ENCODE measurements around the gene RAD23B.
"Not testable (repeated sequence)": the region's sequence is repeated elsewhere in the genome, so short reads cannot be mapped to it uniquely, and the experiment has no call there.

Gene RAD23B

DNA sequence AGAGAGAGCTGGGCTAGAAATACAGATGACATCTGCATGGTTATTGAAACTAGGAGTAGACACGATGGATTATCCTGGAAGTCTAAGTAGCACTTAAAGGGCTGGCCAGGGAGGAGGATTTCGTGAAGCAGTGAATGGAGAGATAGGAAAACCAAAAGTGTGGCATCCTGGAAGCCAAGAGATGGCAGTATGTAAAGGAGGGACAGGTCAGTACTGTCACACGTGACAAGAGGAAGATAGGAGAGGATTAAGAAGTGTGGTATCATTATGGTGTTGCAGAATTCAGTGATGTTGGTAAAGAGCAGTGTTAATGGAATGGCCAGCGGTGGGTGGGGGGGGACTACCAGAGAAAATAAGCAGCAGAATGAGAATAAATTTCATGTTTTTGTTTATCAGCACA, 11.7 kb downstream of the RAD23B start:
- DNase-seq, result no peak

- no peak for DNase-seq
These were observed 12.9 kb downstream of the RAD23B start for GRCh38 chr9:107295995-107296394.

- DNase-seq, result not testable (repeated sequence)
These were observed 13.5 kb downstream of the RAD23B start for GRCh38 chr9:107296592-107296991.

GRCh38 chr9:107299437-107299836, 16.4 kb downstream of the RAD23B start:
- peak in 1 of 3 donors; percentile 26 for DNase-seq

DNA sequence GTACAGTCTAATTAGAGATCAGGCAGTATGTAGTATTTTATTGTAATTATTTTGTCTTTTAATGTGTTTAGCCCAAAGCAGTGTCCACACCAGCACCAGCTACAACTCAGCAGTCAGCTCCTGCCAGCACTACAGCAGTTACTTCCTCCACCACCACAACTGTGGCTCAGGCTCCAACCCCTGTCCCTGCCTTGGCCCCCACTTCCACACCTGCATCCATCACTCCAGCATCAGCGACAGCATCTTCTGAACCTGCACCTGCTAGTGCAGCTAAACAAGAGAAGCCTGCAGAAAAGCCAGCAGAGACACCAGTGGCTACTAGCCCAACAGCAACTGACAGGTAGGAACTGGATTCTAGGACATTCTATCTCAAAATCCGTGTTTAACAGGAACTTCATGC, 23.2 kb downstream of the RAD23B start:
- no peak for DNase-seq

GRCh38 chr9:107307331-107307730, 24.3 kb downstream of the RAD23B start:
- DNase-seq, result no peak

DNA sequence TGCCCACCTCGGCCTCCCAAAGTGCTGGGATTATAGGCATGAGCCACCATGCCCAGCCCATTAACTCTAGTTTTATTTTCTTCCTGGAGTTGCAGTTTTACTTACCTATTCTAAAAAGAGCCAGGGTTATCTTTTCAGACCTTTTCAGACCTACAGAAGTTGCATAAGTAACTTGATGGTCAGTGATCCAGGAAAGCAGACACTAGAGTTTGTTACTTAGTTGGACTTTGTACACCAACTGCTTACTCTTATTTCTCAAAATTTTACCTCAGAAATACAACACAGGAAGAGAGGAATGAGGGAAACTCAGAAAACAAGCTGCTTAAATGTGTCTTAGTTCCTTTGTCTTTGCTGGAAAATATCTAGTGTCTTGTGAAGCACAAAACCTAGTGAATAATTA, 25.4 kb downstream of the RAD23B start:
- DNase-seq, result no peak

- DNase-seq, result no peak
These were observed 26.2 kb downstream of the RAD23B start for GRCh38 chr9:107309271-107309670.

- DNase-seq, result no peak
These were observed 29.4 kb downstream of the RAD23B start for GRCh38 chr9:107312376-107313050.

GRCh38 chr9:107313555-107314096, 30.5 kb downstream of the RAD23B start:
- DNase-seq, result no peak

- DNase-seq, result no peak
These were observed 31.7 kb downstream of the RAD23B start for GRCh38 chr9:107314763-107315162.

DNA sequence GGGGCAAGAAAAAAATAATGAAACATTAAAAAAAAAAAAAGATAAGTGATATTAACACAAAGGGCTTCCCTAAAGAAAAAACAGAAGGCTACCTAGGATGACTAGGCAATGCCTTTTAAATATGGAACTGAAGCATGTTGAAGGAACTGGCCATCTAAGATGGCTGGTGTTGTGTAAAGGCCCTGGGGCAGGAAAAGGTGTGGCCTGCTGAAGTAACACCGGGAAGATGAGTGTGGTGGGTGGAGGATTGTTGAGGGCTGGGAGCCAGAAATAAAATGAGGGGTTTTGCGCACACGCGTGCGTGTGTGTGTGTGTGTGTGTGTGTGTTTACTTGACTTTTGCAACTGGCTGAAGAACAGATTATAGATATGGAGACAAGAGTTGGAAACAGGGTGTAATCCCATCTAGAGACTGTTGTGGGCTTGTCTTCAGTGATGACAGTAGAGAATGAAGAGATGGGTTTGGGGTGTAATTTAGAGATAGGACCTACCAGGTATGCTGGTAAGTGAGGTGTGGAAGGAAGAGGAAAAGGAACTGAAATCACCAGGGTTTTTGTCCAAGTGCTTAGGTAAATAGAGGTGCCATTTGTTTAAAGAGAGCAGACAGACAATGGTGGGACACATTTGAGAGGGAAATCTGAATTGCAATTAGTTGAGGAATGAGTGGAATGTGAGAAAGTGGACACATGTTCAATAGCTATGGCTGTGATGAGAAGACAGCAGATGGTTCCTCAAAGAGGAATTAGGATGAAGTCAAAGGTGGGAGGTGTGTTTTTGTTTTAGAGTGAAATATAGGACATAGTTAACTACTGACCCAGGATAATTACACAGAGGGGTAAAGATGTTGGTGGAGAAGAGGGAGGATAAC, 33.9 kb downstream of the RAD23B start:
- no peak for DNase-seq

GRCh38 chr9:107322643-107323042, 39.6 kb downstream of the RAD23B start:
- no peak for DNase-seq

- peak; percentile 74 to 92 (median 88) for DNase-seq
These were observed 40.9 kb downstream of the RAD23B start for GRCh38 chr9:107323836-107324585.

GRCh38 chr9:107325842-107326241, 42.8 kb downstream of the RAD23B start:
- DNase-seq, result no peak

DNA sequence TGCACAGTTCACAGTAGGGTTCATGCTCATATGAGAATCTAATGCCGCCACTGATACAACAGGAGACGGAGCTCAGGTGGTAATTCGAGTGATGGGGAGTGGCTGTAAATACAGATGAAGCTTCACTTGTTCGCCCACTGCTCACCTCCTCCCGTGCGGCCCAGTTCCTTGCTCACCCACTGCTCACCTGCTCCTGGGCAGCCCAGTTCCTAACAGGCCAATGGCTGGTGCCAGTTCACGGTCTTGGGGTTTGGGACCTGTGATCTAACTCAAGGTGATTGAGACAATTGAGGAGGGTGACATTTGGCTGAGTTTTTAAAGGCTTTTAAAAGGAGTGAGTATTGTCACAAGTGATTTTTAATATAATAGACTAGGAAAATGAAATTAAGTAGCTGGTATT, 45.4 kb downstream of the RAD23B start:
- DNase-seq, result no peak

DNA sequence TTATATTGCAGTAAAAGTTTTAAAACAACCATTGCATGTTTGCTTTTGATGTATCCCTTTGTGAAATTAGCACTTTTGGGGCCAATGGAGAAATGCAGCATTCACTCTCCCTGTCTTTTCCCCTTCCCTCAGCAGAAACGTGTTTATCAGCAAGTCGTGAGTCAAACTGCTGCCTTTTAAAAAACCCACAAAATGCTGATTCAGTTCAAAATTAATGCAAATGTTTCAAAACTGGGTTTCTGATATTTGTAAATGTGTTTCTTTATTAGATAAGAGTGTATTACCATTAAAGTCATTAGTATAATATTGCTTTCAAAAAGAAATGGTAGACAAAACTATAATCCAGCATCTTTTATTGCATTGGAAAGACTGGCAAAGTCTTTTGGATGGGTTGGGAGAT, 47.3 kb downstream of the RAD23B start:
- peak in 1 of 3 donors; percentile 45 for DNase-seq

DNA sequence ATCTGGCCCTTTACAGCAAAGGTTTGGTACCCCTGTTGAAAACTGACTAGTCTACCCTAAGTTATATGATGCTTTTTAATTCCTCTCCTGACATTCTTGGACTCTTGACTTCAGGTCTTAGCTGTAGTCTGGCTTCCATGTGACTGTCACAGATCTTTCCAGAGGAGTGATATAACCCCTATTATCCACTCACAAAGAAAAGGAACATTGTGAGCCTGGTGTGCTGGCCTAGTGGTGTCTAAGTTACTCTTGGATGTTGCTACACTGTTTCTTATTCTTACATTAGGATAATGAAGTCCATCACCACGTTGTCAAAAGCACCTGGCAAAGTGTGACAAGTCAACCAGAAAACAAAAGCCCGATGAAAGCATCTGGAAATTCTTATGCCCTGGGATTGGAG, 49.8 kb downstream of the RAD23B start:
- DNase-seq, result no peak

DNA sequence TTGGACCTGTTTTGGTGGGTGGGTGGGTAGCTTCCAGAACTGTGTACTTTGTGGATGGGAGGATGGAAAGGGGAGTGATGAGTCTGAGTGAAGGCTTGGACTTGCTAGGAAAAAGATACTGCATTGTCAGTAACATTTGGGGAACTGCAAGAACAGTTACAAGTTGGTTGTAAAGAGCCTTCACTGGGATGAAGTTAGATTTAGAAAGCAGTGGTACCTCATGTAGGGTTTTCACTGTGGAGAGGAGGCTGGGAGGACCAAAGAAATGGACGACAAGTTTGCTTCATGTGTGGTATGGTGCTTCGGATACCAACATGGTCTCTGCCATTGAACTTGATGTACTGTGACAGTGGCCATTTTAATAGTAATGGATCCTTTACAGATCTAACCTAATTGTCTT, 50.3 kb downstream of the RAD23B start:
- DNase-seq, result no peak

- no peak for DNase-seq
These were observed 51.2 kb downstream of the RAD23B start for GRCh38 chr9:107334103-107334776.

GRCh38 chr9:107335331-107335730, 52.3 kb downstream of the RAD23B start:
- DNase-seq, result no peak

DNA sequence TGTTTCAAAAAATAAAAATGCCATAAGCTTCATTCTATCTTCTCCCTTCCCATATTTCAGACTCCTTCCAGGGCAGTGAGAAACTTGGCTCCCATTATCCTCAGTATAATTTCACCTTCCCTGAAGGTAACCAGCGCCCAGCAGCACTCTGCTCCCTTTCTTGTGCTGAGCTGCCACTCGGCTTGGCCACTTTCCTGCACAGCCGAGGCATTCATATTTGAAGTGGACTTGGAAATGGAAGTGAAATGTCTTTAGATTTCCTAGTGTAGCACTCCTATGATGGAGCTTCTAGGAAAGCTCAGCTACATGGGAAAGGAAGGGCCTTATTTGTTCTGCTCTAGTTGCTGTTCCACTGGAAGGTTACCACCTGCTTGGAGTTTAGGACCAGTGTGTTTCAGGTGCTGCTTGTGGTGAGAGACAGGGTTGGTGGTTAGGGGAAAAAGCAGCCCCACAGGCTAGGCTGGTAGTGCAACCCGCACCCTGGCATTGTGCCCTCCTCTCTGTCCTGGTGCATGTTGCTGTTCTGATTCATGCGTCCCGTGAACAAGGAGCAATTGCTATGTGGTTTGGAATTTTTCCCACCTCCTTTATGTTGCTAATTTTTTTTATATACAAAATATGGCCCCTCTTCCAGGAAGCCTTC, 53.8 kb downstream of the RAD23B start:
- no peak for DNase-seq

Measured in suppressor macrophage treated with lipopolysaccharide for 1 hour (primary cell).